ENCODE measurements around the gene RNFT2. TPM values are rescaled to one million over a fixed set of nuclear protein-coding genes. Genes with fewer than 3 reads are reported as not detected.

The RNFT2 gene
- total RNA-seq, 1 experiment from 2014 or later, result 29.5 TPM

GRCh38 chr12:116880213-116880816, 142.2 kb downstream of the RNFT2 start:
- Histone ChIP-seq H3K23me2 (ENCODE audit: insufficient read length, low read depth, low read length, poor library complexity, severe bottlenecking) (peaks cover 22% of the 10 kb centered on the region), H2AFZ (ENCODE audit: low read length) (no peak overlapping the region), H2BK20ac (ENCODE audit: low read depth, low read length, poor library complexity, severe bottlenecking) (no peak overlapping the region), H2AK5ac (ENCODE audit: insufficient read length, low read length) (no peak overlapping the region), H3K27ac (ENCODE audit: insufficient read length, low read depth, low read length) (no peak overlapping the region), H3K27me3 (ENCODE audit: insufficient read depth, low read length) (peaks cover 47% of the 10 kb centered on the region), H4K91ac (ENCODE audit: insufficient read length, low read depth, low read length) (no peak overlapping the region), H3K14ac (ENCODE audit: insufficient read depth, low read length) (no peak overlapping the region), H2BK5ac (ENCODE audit: insufficient read length, low read length) (no peak overlapping the region), H4K20me1 (ENCODE audit: control insufficient read depth, insufficient read depth, insufficient read length) (no peaks in the 10 kb centered on the region), H3K9me3 (ENCODE audit: control insufficient read depth, low read depth, low read length) (no peaks in the 10 kb centered on the region), H3K4ac (ENCODE audit: low read depth, low read length) (no peak overlapping the region), H3K4me2 (ENCODE audit: insufficient read depth, insufficient read length, low read length) (peak overlapping the region; percentile 59), H3K9ac (ENCODE audit: extremely low read depth, insufficient read length, low read length) (no peak overlapping the region), H3K79me1 (ENCODE audit: insufficient read depth, low read depth, low read length, poor library complexity, severe bottlenecking) (no peaks in the 10 kb centered on the region), H2BK120ac (ENCODE audit: low read depth, low read length, poor library complexity, severe bottlenecking) (no peak overlapping the region), H2BK15ac (ENCODE audit: low read depth, low read length) (no peak overlapping the region), H4K5ac (ENCODE audit: insufficient read length, low read depth, low read length) (no peak overlapping the region), H4K8ac (replicated peaks; ENCODE audit: insufficient read length, low read depth, low read length) (no peak overlapping the region), H3K56ac (ENCODE audit: insufficient read length, low read depth, low read length) (no peak overlapping the region), H3K79me2 (ENCODE audit: insufficient read depth, low read length) (no peaks in the 10 kb centered on the region), H3K23ac (ENCODE audit: insufficient read length, low read depth, low read length) (no peak overlapping the region), H2BK12ac (ENCODE audit: insufficient read length, low read depth, low read length) (no peak overlapping the region), H3K4me1 (ENCODE audit: insufficient read depth, low read length) (no peaks in the 10 kb centered on the region), H3K18ac (ENCODE audit: insufficient read length, low read depth, low read length) (no peak overlapping the region), H3T11ph (ENCODE audit: low read length) (no peak overlapping the region)
- no peak for TF ChIP-seq CTCF (conservative IDR thresholded peaks at IDR 0.05)
- Mint-ChIP-seq H3K9me3 (no peaks in the 10 kb centered on the region; a peak in 1 of 5 replicates), H3K4me1 (peaks cover 45 to 52% of the 10 kb centered on the region in 2 experiments), H3K27me3 (ENCODE audit: low read depth) (peaks cover 95% of the 10 kb centered on the region), H3K4me3 (peak overlapping the region; percentile 73 to 90), H3K27ac (no peak overlapping the region), H3K36me3 (ENCODE audit: insufficient read depth in 1 of 3, low read depth in 3 of 3) (no peaks in the 10 kb centered on the region; a peak in 1 of 7 replicates)
- WGBS (ENCODE audit: extremely low coverage, insufficient read length, low lambda C conversion rate), result no CpG with 5 or more reads among the region's 21 CpGs
- DNase-seq, result peak; percentile 38

All from H9 (cell line).